KOPT-K1 (cell line): ENCODE measurements around the gene ARSA.
"Not testable (repeated sequence)": the region's sequence is repeated elsewhere in the genome, so short reads cannot be mapped to it uniquely, and the experiment has no call there.

Experiments
- H3K27ac ChIP-seq: fragments of 200-600 bp; sonication (generic); 2 replicates; pipeline ENCODE4 v1.5.1; 2016; ENCODE audit warnings: antibody characterized with exemption, mild to moderate bottlenecking, low read depth, low read length; ENCODE audit not compliant: poor library complexity, severe bottlenecking
- H3K36me3 ChIP-seq: fragments of 200-600 bp; sonication (generic); 2 replicates; pipeline ENCODE4 v1.5.1; 2017; ENCODE audit warnings: antibody characterized with exemption, mild to moderate bottlenecking, low read length, moderate library complexity; ENCODE audit not compliant: insufficient read depth
- H3K9me3 ChIP-seq: fragments of 200-600 bp; sonication (generic); 2 replicates; pipeline ENCODE4 v1.5.1; 2017; ENCODE audit warnings: antibody characterized with exemption, low read length, mild to moderate bottlenecking; ENCODE audit not compliant: insufficient read depth, poor library complexity, severe bottlenecking

The ARSA gene

DNA sequence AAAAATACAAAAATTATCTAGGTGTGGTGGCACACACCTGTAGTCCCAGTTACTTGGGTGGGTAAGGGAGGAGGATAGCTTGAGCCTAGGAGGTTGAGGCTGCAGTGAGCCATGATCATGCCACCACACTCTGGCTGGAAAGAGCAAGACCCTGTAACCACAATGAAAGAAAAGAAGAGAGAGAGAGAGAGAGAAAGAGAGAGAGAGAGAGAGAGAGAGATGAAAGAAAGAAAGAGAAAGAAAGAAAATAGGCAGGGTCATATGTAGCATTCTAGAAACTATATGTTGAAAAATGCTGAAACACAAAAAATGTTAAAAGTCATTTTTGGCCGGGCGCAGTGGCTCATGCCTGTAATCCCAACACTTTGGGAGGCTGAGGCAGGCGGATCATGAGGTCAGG, 13.7 kb downstream of the ARSA start:
- not testable (repeated sequence) for H3K27ac ChIP-seq, H3K9me3 ChIP-seq, H3K36me3 ChIP-seq

DNA sequence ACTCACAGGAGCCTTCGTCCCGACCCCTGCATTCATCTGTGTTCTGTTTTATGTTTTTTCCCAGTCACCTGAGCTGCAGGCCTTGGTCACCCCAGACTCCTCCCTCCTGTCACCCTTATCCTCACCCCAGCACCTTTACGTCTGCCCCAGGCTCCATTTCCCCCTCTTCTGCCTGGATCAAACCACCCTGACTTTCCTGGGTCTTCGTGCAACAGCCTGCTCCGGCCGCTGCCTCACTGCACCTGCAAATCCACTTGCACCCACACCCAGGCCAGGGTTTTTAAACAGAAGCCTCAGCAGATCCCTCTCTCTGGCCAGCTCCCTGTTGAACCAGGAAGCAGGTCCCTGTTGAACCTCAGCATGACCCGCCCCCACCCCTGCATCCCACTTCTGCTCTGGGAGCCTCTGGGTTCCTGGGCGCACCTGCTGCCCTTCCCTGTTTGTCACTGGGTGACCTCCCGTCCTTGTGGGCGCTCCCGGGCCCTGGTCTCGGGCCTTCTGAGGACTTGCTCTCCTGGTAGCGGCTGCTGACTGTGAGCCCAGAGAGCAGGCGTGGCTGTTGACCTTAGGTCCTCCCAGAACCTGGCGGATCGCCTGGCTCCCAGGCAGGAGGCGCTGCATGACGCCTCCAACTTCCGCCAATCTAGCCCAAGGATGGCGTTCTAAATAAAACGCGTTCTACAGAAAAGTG, 14.5 kb downstream of the ARSA start:
- Histone ChIP-seq H3K36me3 (no peaks in the 10 kb centered on the region), H3K9me3 (no peaks in the 10 kb centered on the region), H3K27ac (no peak overlapping the region)

GRCh38 chr22:50612528-50613221, 15.3 kb downstream of the ARSA start:
- Histone ChIP-seq H3K9me3 (no peaks in the 10 kb centered on the region), H3K36me3 (no peaks in the 10 kb centered on the region), H3K27ac (no peak overlapping the region)

GRCh38 chr22:50612168-50612527, 15.8 kb downstream of the ARSA start:
- Histone ChIP-seq H3K27ac (no peak overlapping the region), H3K36me3 (no peaks in the 10 kb centered on the region)

GRCh38 chr22:50611341-50612060, 16.5 kb downstream of the ARSA start:
- Histone ChIP-seq H3K9me3 (no peaks in the 10 kb centered on the region), H3K27ac (no peak overlapping the region), H3K36me3 (no peaks in the 10 kb centered on the region)

More at GRCh38 chr22:50612168-50612527, 15.8 kb downstream of the ARSA start:
- H3K9me3 ChIP-seq, result no peaks in the 10 kb centered on the region

DNA sequence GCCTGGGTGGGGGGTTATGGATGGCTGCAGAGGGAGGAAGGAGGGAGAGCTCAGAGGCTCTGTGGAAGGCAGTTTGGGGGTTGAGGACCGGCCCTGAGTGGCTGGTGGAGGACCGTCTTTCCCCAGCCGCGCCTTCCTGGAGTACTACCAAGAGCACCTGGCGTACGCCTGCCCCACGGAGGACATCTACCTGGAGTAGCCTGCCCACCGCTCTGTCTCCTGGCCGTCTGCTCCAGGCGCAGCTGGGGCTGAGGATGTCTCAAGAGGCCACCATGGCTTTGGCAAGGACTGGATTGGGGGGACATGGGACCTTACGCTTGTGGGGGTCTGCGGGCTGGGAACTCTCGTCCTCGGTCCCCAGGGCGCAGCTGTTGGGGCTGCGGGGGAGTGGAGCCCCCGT, 17.4 kb downstream of the ARSA start:
- H3K36me3 ChIP-seq, result no peaks in the 10 kb centered on the region

GRCh38 chr22:50610041-50610451, 17.9 kb downstream of the ARSA start:
- no peak overlapping the region for H3K27ac ChIP-seq
- no peaks in the 10 kb centered on the region for H3K36me3 ChIP-seq
- H3K9me3 ChIP-seq, result no peaks in the 10 kb centered on the region

More for the DNA sequence above, 17.4 kb downstream of the ARSA start:
- Histone ChIP-seq H3K27ac (no peak overlapping the region), H3K9me3 (no peaks in the 10 kb centered on the region)

DNA sequence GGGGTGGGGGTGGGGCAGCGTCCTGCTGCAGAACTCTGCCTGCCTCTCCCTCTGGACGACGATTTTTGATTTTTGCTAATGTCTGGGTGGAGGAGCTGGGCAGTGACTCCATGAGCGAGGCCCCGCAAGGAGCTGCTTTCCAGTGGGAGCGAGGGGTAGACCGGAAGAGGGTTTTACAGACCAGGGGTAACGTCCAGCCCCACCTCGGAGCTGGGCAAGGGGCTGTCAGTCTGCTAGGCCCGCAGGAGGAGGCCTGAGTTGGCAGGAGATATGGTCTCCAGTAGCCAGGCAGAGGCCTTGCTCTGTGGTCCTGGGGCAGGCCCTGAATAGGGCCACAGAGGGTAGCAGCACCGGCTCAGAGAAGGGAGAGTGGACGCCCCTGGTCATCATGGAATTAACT, 18.4 kb downstream of the ARSA start:
- Histone ChIP-seq H3K9me3 (no peaks in the 10 kb centered on the region), H3K27ac (no peak overlapping the region), H3K36me3 (no peaks in the 10 kb centered on the region)

DNA sequence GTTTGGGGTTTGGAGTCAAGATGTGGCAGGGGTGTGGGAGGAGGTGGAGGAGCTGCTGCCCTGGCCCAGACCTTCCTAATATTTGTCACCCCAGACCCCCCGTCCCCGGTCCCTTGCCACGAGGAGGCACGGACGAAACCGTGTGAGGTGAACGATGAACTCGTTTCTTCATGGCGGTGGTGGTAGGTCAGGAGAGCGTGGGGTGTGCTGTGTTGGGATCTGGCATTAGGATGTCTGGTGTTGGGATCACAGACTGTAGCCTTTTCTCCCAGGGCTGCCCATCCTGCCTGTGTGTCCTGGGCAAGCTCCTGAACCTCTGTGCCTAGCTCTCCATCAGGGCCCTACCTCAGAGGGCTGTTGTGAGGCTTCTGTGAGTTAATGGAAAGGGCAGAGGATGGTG, 19.0 kb downstream of the ARSA start:
- Histone ChIP-seq H3K9me3 (no peaks in the 10 kb centered on the region), H3K36me3 (no peaks in the 10 kb centered on the region), H3K27ac (no peak overlapping the region)

DNA sequence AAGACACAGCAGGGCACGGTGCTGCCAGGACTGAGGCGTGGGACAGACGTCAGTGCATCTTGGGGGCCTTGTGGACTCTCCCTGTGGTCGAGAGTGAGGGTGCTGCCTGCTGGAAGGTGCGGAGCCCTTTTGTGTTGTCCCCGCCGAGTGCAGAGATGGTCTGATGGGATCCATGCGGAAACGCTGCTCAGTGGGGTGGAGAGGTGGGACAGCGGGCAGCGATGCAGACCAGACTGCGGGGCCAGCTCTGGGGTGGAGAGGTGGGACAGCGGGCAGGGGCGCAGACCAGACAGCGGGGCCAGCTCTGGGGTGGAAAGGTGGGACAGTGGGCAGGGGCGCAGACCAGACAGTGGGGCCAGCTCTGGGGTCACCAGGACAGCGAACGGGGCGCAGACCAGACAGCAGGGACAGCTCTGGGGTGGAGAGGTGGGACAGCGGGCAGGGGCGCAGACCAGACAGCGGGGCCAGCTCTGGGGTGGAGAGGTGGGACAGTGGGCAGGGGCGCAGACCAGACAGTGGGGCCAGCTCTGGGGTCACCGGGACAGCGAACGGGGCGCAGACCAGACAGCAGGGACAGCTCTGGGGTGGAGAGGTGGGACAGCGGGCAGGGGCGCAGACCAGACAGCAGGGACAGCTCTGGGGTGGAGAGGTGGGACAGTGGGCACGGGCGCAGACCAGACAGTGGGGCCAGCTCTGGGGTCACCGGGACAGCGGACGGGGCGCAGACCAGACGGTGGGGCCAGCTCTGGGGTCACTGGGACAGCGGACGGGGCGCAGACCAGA, 19.7 kb downstream of the ARSA start:
- not testable (repeated sequence) for H3K9me3 ChIP-seq, H3K27ac ChIP-seq, H3K36me3 ChIP-seq

DNA sequence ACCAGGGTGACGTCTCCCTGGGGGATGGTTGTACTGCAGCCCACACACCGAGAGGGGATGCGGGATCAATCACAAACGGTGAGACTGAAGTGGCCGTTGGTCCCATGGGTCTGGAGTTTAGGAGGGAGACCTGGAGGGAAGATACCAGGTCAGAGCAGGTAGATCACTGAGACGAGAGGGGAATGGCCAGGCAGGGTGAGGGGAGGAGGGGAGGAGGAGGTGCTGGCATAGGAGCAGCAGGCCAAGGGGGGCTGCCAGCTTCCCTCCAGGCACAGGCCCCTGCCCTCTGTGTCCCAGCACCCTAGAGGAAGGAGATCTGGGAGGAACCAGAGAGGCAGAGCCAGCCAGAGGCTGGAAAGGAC, 20.3 kb downstream of the ARSA start:
- no peaks in the 10 kb centered on the region for H3K36me3 ChIP-seq
- no peak overlapping the region for H3K27ac ChIP-seq
- H3K9me3 ChIP-seq, result no peaks in the 10 kb centered on the region

DNA sequence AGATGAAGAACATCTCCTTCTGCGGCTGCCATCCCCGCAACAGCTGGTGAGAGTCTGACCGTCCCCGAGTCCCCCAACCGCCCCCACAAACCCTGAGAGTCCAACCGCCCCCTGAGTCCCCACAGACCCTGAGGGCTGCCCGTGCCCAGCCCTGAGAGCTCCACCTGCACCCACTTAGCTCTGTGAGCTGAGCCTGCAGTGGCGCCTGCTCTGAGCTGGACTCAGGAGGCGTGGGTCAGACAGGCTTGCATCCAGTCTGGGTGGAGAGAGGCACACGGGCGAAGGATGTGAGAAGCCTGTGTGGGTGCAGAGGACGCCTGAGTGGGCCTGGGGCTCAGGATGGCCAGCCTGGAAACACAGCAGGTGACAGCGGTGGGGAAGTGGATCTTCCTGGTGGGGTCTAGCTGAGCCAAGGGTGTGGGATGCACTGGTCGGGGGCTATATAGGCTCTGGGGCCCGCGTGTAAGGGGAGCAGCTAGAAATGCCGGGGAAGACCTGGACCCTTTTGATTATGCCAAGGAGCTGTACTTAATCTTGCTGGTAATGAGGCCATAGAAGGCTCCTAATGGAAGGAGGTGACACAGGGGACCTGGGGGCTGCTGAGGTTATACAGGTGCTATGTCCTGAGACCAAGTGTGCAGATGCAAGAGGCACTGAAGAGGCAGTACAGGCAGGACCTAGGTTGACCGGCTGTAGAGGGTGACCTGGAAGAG, 20.9 kb downstream of the ARSA start:
- Histone ChIP-seq H3K36me3 (no peaks in the 10 kb centered on the region), H3K9me3 (no peaks in the 10 kb centered on the region), H3K27ac (no peak overlapping the region)

- Histone ChIP-seq H3K27ac (no peak overlapping the region), H3K9me3 (no peaks in the 10 kb centered on the region), H3K36me3 (no peaks in the 10 kb centered on the region)
Observed at GRCh38 chr22:50606165-50606945, 21.6 kb downstream of the ARSA start.

DNA sequence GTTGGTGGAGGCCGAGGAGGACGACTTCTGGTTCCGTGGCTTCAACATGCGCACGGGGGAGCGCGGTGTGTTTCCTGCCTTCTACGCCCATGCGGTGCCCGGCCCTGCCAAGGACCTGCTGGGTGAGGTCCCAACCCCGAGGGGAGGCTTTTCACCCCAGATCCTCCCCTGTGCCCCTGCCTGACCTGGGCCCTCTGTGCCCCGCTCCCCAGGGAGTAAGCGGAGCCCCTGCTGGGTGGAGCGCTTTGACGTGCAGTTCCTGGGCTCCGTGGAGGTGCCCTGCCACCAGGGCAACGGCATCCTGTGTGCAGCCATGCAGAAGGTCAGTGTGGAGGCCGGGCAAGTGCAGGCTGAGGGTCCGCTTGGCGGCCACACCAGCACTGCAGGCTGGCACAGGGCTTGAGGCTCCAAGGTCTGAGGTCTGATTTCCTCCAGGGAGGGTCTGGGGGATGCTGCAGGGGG, 22.3 kb downstream of the ARSA start:
- Histone ChIP-seq H3K9me3 (no peaks in the 10 kb centered on the region), H3K36me3 (no peaks in the 10 kb centered on the region), H3K27ac (no peak overlapping the region)
